SK-N-SH (cell line): ENCODE data around the gene UTRN. TPM values are rescaled to one million over a fixed set of nuclear protein-coding genes. Genes with fewer than 3 reads are reported as not detected.

Experiments
- CTCF ChIA-PET: fragments of 300-600, 350-600 bp; formaldehyde crosslinking; extraction: SDS; loops from one replicate; lab custom pipeline; 2021; lab: Yijun Ruan, JAX
- POLR2A ChIA-PET: fragments of 350-600 bp; sonication (Branson Sonifier 250); formaldehyde crosslinking; extraction: SDS; loops from one replicate; lab custom pipeline; 2020; ENCODE audit warnings: antibody characterized with exemption, inconsistent platforms; lab: Yijun Ruan, JAX
- DNase-seq: peaks from one replicate; pipeline ENCODE4 v3.0.0; 2012
- H2AFZ ChIP-seq: fragments of 200-600 bp; sonication (generic); 2 replicates; pipeline ENCODE4 v1.8.1; 2016; ENCODE audit warnings: antibody characterized with exemption, mild to moderate bottlenecking, low read depth
- H3F3A ChIP-seq: fragments of 200-600 bp; sonication (generic); replicated peaks from 2 replicates; pipeline ENCODE3; 2016; ENCODE audit warnings: antibody characterized with exemption, mild to moderate bottlenecking; ENCODE audit not compliant: insufficient read depth
- H3K27ac ChIP-seq, 2 experiments: fragments of 200-500 bp in 1 of 2; fragments of 200-600 bp in 1 of 2; sonication (Bioruptor generic) in 1 of 2; sonication (generic), shearing (Covaris generic) in 1 of 2; 2 replicates each; pipeline versions ENCODE4 v1.5.1 to v1.6.1; 2014 to 2016; ENCODE audit warnings: low read depth in 2 of 2, inconsistent platforms in 1 of 2, low read length in 1 of 2, mild to moderate bottlenecking in 1 of 2, mixed read lengths in 1 of 2
- H3K27me3 ChIP-seq: fragments of 200-600 bp; sonication (generic), shearing (Covaris generic); 2 replicates; pipeline ENCODE4 v1.6.1; 2016; ENCODE audit warnings: mixed run types; ENCODE audit not compliant: insufficient read depth
- H3K36me3 ChIP-seq, 2 experiments: fragments of 200-500 bp in 1 of 2; fragments of 200-600 bp in 1 of 2; sonication (Bioruptor generic) in 1 of 2; sonication (generic) in 1 of 2; replicated peaks in 1 of 2; 2 replicates each; pipeline versions ENCODE3 to v1.5.1; 2014 to 2016; ENCODE audit warnings: low read length in 1 of 2, mild to moderate bottlenecking in 1 of 2; ENCODE audit not compliant: insufficient read depth in 2 of 2, control insufficient read depth in 1 of 2
- H3K4me1 ChIP-seq, 2 experiments: fragments of 200-500 bp in 1 of 2; fragments of 200-600 bp in 1 of 2; sonication (Bioruptor generic) in 1 of 2; sonication (generic), shearing (Covaris generic) in 1 of 2; 2 replicates each; pipeline versions ENCODE4 v1.5.1 to v1.6.1; 2014 to 2016; ENCODE audit warnings: low read depth in 1 of 2, low read length in 1 of 2, mixed run types in 1 of 2; ENCODE audit not compliant: insufficient read depth in 2 of 2, control insufficient read depth in 1 of 2
- H3K4me2 ChIP-seq: fragments of 200-600 bp; sonication (generic), shearing (Covaris generic); 2 replicates; pipeline ENCODE4 v1.6.1; 2017; ENCODE audit warnings: mixed run types
- H3K4me3 ChIP-seq, 2 experiments: fragments of 200-500 bp in 1 of 2; fragments of 200-600 bp in 1 of 2; sonication (Bioruptor generic) in 1 of 2; sonication (generic), shearing (Covaris generic) in 1 of 2; 2 replicates each; pipeline versions ENCODE4 v1.5.1 to v1.8.1; 2014 to 2016; ENCODE audit warnings: low read depth in 2 of 2, inconsistent platforms in 1 of 2, low read length in 1 of 2, mild to moderate bottlenecking in 1 of 2, mixed read lengths in 1 of 2, moderate library complexity in 1 of 2
- H3K79me2 ChIP-seq: fragments of 200-600 bp; sonication (generic); 2 replicates; pipeline ENCODE4 v1.8.1; 2017; ENCODE audit warnings: mild to moderate bottlenecking; ENCODE audit not compliant: insufficient read depth
- H3K9ac ChIP-seq: fragments of 200-600 bp; sonication (generic); 2 replicates; pipeline ENCODE4 v1.6.1; 2017; ENCODE audit warnings: mixed run types
- H3K9me2 ChIP-seq: fragments of 200-600 bp; sonication (generic); 2 replicates; pipeline ENCODE4 v1.6.1; 2017; ENCODE audit warnings: mixed run types
- H3K9me3 ChIP-seq: fragments of 200-600 bp; sonication (generic); 2 replicates; pipeline ENCODE4 v1.6.1; 2017; ENCODE audit warnings: mixed run types, mild to moderate bottlenecking, moderate library complexity
- H4K20me1 ChIP-seq: fragments of 200-600 bp; sonication (generic); 2 replicates; pipeline ENCODE4 v1.6.1; 2017; ENCODE audit warnings: mild to moderate bottlenecking, mixed run types; ENCODE audit not compliant: insufficient read depth
- CHD2 ChIP-seq: fragments of 150-350 bp; IDR thresholded peaks from 2 replicates; pipeline ENCODE4 v1.6.1; 2018; ENCODE audit warnings: low read length; ENCODE audit not compliant: partially characterized antibody
- ELF1 ChIP-seq: IDR thresholded peaks from 2 replicates; pipeline ENCODE4 v1.4.0; 2012
- EP300 ChIP-seq, 2 experiments: IDR thresholded peaks; 2 replicates each; pipeline versions ENCODE4 v1.4.0 to v1.6.1; 2012; ENCODE audit warnings: borderline replicate concordance in 1 of 2, low read depth in 1 of 2, low read length in 1 of 2
- FOSL2 ChIP-seq: IDR thresholded peaks from 2 replicates; pipeline ENCODE4 v1.4.0; 2012; ENCODE audit warnings: low read depth, mild to moderate bottlenecking, moderate library complexity, borderline replicate concordance
- FOXJ3 ChIP-seq: sonication (generic); formaldehyde crosslinking; IDR thresholded peaks from 2 replicates; pipeline ENCODE4 v1.5.1; 2020; ENCODE audit warnings: mild to moderate bottlenecking, missing genetic modification reagents
- FOXM1 ChIP-seq: IDR thresholded peaks from 2 replicates; pipeline ENCODE4 v1.4.0; 2012; ENCODE audit warnings: low read depth, mild to moderate bottlenecking
- GABPA ChIP-seq: IDR thresholded peaks from 2 replicates; pipeline ENCODE4 v1.4.0; 2012; ENCODE audit warnings: low read depth, mild to moderate bottlenecking
- GATA2 ChIP-seq: sonication (generic); formaldehyde crosslinking; IDR thresholded peaks from 2 replicates; pipeline ENCODE4 v1.5.0; 2020; ENCODE audit warnings: mild to moderate bottlenecking, missing genetic modification reagents
- IRF3 ChIP-seq: fragments of 150-350 bp; IDR thresholded peaks from 2 replicates; pipeline ENCODE4 v1.6.1; 2016; ENCODE audit warnings: mild to moderate bottlenecking, low read depth, low read length
- MXI1 ChIP-seq: IDR thresholded peaks from 2 replicates; pipeline ENCODE4 v1.6.1; 2012; ENCODE audit warnings: mild to moderate bottlenecking, low read depth, low read length, improper control_type of control experiment
- NRF1 ChIP-seq: IDR thresholded peaks from 2 replicates; pipeline ENCODE4 v1.6.1; 2012; ENCODE audit warnings: low read depth, mild to moderate bottlenecking, low read length
- PBX3 ChIP-seq: IDR thresholded peaks from 2 replicates; pipeline ENCODE4; 2012
- POLR2AphosphoS5 ChIP-seq: IDR thresholded peaks from 2 replicates; pipeline ENCODE4 v1.6.1; 2012; ENCODE audit warnings: low read depth, low read length
- RAD21 ChIP-seq: IDR thresholded peaks from 2 replicates; pipeline ENCODE4 v1.6.1; 2012; ENCODE audit warnings: mild to moderate bottlenecking, low read length
- RCOR1 ChIP-seq: fragments of 150-350 bp; IDR thresholded peaks from 2 replicates; pipeline ENCODE4 v1.6.1; 2017; ENCODE audit warnings: antibody characterized with exemption, low read length
- SIN3A ChIP-seq: IDR thresholded peaks from 2 replicates; pipeline ENCODE4 v1.6.1; 2012; ENCODE audit warnings: low read depth, mild to moderate bottlenecking, low read length, moderate library complexity, borderline replicate concordance
- TAF1 ChIP-seq: IDR thresholded peaks from 2 replicates; pipeline ENCODE4 v1.6.1; 2012; ENCODE audit warnings: low read depth, mild to moderate bottlenecking, low read length, moderate library complexity, borderline replicate concordance
- TCF12 ChIP-seq: IDR thresholded peaks from 2 replicates; pipeline ENCODE4 v1.4.0; 2012
- TEAD4 ChIP-seq: IDR thresholded peaks from 2 replicates; pipeline ENCODE4 v1.4.0; 2012; ENCODE audit warnings: mild to moderate bottlenecking, borderline replicate concordance; ENCODE audit not compliant: insufficient read depth
- USF1 ChIP-seq: IDR thresholded peaks from 2 replicates; pipeline ENCODE4 v1.4.0; 2012; ENCODE audit warnings: low read depth, borderline replicate concordance
- YY1 ChIP-seq: IDR thresholded peaks from 2 replicates; pipeline ENCODE4 v1.4.0; 2012; ENCODE audit warnings: low read depth, mild to moderate bottlenecking
- ZBTB33 ChIP-seq: IDR thresholded peaks from 2 replicates; pipeline ENCODE4 v1.4.0; 2012; ENCODE audit warnings: low read depth, borderline replicate concordance
- WGBS: methylation state at CpG from one replicate; pipeline ENCODE4 v1.1.6; 2017; ENCODE audit warnings: low lambda C conversion rate; 5-methylcytosine and 5-hydroxymethylcytosine counted together
- polyA plus RNA-seq, 3 experiments: library from polyadenylated mRNA; depleted of rRNA; stranded (reverse); fragments of >200 nt; gene quantifications; 2 replicates each; pipeline ENCODE4 v1.2.3, GENCODE V29; 2012

The UTRN gene
- polyA plus RNA-seq, 1 of the 3 experiments (the other 2 are of a cell fraction): 6.8 TPM

- TF ChIP-seq FOXJ3 (CRISPR knock-in tag): no peak
Observed at GRCh38 chr6:144315981-144316861, 31.1 kb downstream of the UTRN start (continued).

GRCh38 chr6:144316862-144317195 is 31.7 kb downstream of the UTRN start:
- no peak overlapping the region for H3K9ac ChIP-seq
- no peaks in the 10 kb centered on the region for H3K9me2 ChIP-seq
- no peaks in the 10 kb centered on the region; the same call in 1 of the 2 replicates for H3K27me3 ChIP-seq
- H2AFZ ChIP-seq: no peak overlapping the region
- TF ChIP-seq PBX3 (no peak), TCF12 (no peak), GATA2 (CRISPR knock-in tag) (no peak), EP300 (IDR thresholded peaks at IDR 0.05; ENCODE audit: borderline replicate concordance in 1 of 2, low read depth in 1 of 2, low read length in 1 of 2) (no peak), RCOR1 (no peak), NRF1 (no peak), RAD21 (no peak), TEAD4 (no peak), FOXM1 (no peak), TAF1 (no peak)
- TF ChIP-seq, all 33 proteins: peak for 0
- Histone ChIP-seq H3K4me3 (no peak overlapping the region), H3K9me3 (no peaks in the 10 kb centered on the region), H3K79me2 (0 out of 2 replicates have a peak, but pooled peaks cover 12% of the 10 kb centered on the region), H3K36me3 (no peaks in the 10 kb centered on the region), H4K20me1 (no peaks in the 10 kb centered on the region), H3K4me2 (no peak overlapping the region), H3F3A (peaks cover 4% of the 10 kb centered on the region), H3K4me1 (peaks cover 0 to 3% of the 10 kb centered on the region in 2 experiments; a peak in 2 of 4 replicates), H3K27ac (peak overlapping the region in 1 of 2 experiments; percentile 49; a peak in 1 of 4 replicates)
- POLR2A ChIA-PET: no interaction called here
- DNase-seq: no peak
- CTCF ChIA-PET: no interaction called here

- Histone ChIP-seq H3K4me2 (no peak overlapping the region; the same call in 1 of the 2 replicates), H3K79me2 (0 out of 2 replicates have a peak, but pooled peaks cover 12% of the 10 kb centered on the region), H3K27me3 (no peaks in the 10 kb centered on the region; the same call in 1 of the 2 replicates), H2AFZ (no peak overlapping the region), H3K4me3 (no peak overlapping the region), H3K4me1 (peaks cover 0 to 3% of the 10 kb centered on the region in 2 experiments; a peak in 2 of 4 replicates), H3F3A (peaks cover 4% of the 10 kb centered on the region), H4K20me1 (no peaks in the 10 kb centered on the region), H3K9me2 (no peaks in the 10 kb centered on the region), H3K9me3 (no peaks in the 10 kb centered on the region), H3K9ac (no peak overlapping the region), H3K36me3 (no peaks in the 10 kb centered on the region), H3K27ac (peak overlapping the region; percentile 48 to 49; a peak in 2 of 4 replicates)
- WGBS: 13% methylated on average over 2 of the region's 2 CpGs
- ChIA-PET CTCF (interaction anchor here (1.2 kb wide), 1 partner anchor 21 kb away, joined by 3 read pairs; no protein-coding TSS in a partner anchor), POLR2A (no interaction called here)
- DNase-seq: no peak
- TF ChIP-seq FOSL2 (no peak), ZBTB33 (no peak), CHD2 (no peak), NRF1 (no peak), RAD21 (no peak), IRF3 (no peak), GABPA (no peak), YY1 (no peak), ELF1 (no peak), USF1 (no peak), MXI1 (no peak), SIN3A (no peak), POLR2AphosphoS5 (no peak)
Observed at GRCh38 chr6:144317736-144318135, 32.6 kb downstream of the UTRN start.
